ENCODE data around the gene AOPEP.

The AOPEP gene

GRCh38 chr9:94745806-94746540 lies 19.5 kb downstream of the AOPEP start:
- TF ChIP-seq CTCF (IDR thresholded peaks at IDR 0.05; ENCODE audit: low read depth, low read length, missing control alignments) = no peak
- Histone ChIP-seq H3K27me3 (replicated peaks) (no peaks in the 10 kb centered on the region), H3K27ac (no peak overlapping the region), H3K36me3 (replicated peaks) (no peaks in the 10 kb centered on the region), H3K4me3 (ENCODE audit: low read depth, low read length) (no peak overlapping the region)
- no peak for DNase-seq
- in situ Hi-C loops (cut with HindIII; ENCODE audit: low pct_ligation_motif_present, low sequenced_read_pairs) = no loop called here

DNA sequence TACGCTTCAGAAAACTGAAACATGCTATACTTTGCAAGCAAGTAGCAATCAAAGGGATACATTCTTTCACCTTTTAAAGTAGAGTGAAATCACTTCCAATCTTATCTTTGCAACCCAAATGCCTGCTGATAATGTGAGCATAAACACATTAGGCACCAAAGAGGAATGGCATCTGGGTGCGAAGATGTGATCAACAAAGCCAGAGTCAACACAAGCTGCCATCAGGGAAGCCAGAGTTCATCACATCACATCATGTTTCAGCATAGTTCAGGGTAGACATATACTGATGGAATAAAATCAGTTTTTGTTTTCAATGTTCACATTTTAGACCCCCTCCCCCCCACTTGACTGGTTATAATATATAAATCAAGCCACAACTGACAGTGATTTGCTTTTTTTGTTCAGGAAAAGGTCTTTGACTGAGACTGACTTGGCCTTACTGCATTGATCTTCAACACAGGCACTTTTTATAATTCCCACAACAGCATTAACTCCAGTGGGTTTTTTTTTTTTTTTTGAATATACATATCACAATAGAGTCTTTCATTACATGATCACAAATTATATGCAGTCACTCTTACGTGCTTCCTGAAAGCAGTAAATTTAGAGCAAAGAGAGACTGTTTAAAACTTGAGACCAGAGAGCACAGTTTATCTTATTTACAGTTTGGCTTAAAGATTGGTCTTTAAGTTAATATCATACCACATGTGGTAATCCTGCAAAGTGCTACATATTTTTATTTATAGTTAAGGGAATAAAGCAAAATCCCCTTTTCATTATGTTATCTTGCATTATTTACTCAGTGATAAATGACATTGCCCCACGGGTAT lies 20.3 kb downstream of the AOPEP start:
- H3K27ac ChIP-seq = no peak overlapping the region
- no peaks in the 10 kb centered on the region for H3K27me3 ChIP-seq (replicated peaks)
- H3K4me3 ChIP-seq (ENCODE audit: low read depth, low read length) = no peak overlapping the region
- TF ChIP-seq CTCF (IDR thresholded peaks at IDR 0.05; ENCODE audit: low read depth, low read length, missing control alignments) = no peak
- no peaks in the 10 kb centered on the region for H3K36me3 ChIP-seq (replicated peaks)
- in situ Hi-C loops (cut with HindIII; ENCODE audit: low pct_ligation_motif_present, low sequenced_read_pairs) = no loop called here
- DNase-seq = no peak

DNA sequence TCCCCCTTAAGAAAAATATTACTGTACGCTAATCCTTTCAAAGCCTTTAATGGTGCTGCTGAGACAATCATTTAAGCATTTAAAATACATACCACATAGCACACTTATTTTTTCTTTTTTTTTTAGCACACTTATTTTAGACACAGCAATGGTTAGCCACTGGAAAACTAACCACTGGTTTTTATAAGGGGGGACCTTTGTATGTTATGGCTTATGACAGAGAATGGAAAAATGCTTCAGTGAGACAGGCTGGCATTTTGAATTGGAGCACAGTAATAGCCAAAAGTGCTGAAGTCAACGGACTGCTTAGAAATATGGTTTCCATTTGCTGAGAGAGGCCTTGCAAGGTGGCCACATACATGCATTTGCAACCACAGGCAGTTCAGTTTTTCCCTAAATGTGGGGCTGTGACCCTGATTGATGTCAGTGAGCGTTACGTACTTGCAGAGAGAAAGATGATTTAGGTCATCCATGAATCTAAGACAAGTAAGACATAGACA lies 28.5 kb downstream of the AOPEP start:
- no peak for TF ChIP-seq CTCF (IDR thresholded peaks at IDR 0.05; ENCODE audit: low read depth, low read length, missing control alignments)
- no peak overlapping the region for H3K27ac ChIP-seq
- in situ Hi-C loops (cut with HindIII; ENCODE audit: low pct_ligation_motif_present, low sequenced_read_pairs) = no loop called here
- no peaks in the 10 kb centered on the region for H3K36me3 ChIP-seq (replicated peaks)
- DNase-seq = no peak
- H3K27me3 ChIP-seq (replicated peaks) = no peaks in the 10 kb centered on the region
- H3K4me3 ChIP-seq (ENCODE audit: low read depth, low read length) = no peak overlapping the region

DNA sequence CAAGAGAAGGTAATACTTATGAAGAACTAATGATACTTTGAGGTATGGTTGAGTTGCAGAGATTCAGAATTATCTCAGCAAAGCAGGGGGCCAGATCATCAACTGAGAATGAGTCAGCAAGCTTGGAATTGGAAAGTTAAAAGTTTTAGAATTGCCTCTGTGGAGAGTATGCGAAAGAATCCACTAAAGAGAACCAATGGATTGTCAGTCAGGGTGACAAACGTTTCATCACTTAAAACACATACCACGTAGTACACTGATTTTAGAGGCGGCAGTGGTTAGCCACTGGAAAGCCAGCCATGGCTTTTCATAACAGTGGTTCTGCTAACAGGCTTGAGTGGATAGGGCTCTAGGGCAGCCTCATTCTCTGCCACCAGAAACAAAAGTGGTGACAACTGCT lies 30.7 kb downstream of the AOPEP start:
- Histone ChIP-seq H3K36me3 (replicated peaks) (no peaks in the 10 kb centered on the region), H3K27ac (peak overlapping the region; percentile 10), H3K27me3 (replicated peaks) (no peaks in the 10 kb centered on the region), H3K4me3 (ENCODE audit: low read depth, low read length) (no peak overlapping the region)
- no peak for TF ChIP-seq CTCF (IDR thresholded peaks at IDR 0.05; ENCODE audit: low read depth, low read length, missing control alignments)
- in situ Hi-C loops (cut with HindIII; ENCODE audit: low pct_ligation_motif_present, low sequenced_read_pairs) = no loop called here
- peak; percentile 80 for DNase-seq

GRCh38 chr9:94758031-94758430 lies 31.5 kb downstream of the AOPEP start:
- DNase-seq = no peak
- in situ Hi-C loops (cut with HindIII; ENCODE audit: low pct_ligation_motif_present, low sequenced_read_pairs) = no loop called here
- Histone ChIP-seq H3K27ac (no peak overlapping the region), H3K4me3 (ENCODE audit: low read depth, low read length) (no peak overlapping the region), H3K36me3 (replicated peaks) (no peaks in the 10 kb centered on the region), H3K27me3 (replicated peaks) (no peaks in the 10 kb centered on the region)
- no peak for TF ChIP-seq CTCF (IDR thresholded peaks at IDR 0.05; ENCODE audit: low read depth, low read length, missing control alignments)

All from brain microvascular endothelial cell (primary cell).